Stimulated activated CD8-positive, alpha-beta memory T cell treated with anti-CD3 and anti-CD28 coated beads, Interleukin-12 subunit alpha, Interleukin-12 subunit beta, amount 100 ng/mL, for 24 hours (primary cell): ENCODE measurements around the gene LPCAT3.
A peak's percentile ranks its signal among the peaks of the same experiment; 100 is the strongest.

ENCODE experiments used
- DNase-seq: peaks from one replicate; pipeline ENCODE4 v3.0.0-alpha.2; 2020; ENCODE audit errors: extremely low read depth

The LPCAT3 gene

DNA sequence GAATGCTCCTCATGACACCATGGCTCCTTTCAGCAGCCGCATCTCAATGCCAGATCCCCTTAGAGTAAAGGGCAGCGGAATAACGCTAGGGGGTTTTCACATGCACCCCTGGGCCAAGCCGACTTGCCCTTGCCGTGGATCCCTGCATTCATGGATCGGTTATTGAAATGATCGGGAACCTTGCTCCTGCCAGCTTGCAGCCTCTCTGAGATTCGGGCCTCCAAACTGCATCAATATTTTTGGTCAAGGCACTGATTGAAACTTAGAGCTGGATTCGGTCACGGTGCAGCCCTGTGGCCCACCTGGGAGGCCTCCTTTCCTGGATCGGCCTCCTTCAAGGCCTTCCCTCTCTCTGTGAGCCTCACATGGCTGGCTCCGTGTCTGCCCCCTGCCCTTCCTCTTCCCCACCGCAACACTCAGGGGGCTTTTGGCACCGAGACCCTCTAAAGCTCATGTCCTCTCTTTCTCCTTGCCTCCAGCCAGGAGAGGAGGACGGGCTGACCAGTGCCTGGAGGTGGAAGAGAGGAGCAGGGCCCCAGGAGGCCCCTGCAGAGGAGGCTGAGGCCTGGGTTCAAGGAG is 65.3 kb downstream of the LPCAT3 start:
- DNase-seq: no peak

GRCh38 chr12:6952121-6952862 is 66.0 kb downstream of the LPCAT3 start:
- no peak for DNase-seq

DNA sequence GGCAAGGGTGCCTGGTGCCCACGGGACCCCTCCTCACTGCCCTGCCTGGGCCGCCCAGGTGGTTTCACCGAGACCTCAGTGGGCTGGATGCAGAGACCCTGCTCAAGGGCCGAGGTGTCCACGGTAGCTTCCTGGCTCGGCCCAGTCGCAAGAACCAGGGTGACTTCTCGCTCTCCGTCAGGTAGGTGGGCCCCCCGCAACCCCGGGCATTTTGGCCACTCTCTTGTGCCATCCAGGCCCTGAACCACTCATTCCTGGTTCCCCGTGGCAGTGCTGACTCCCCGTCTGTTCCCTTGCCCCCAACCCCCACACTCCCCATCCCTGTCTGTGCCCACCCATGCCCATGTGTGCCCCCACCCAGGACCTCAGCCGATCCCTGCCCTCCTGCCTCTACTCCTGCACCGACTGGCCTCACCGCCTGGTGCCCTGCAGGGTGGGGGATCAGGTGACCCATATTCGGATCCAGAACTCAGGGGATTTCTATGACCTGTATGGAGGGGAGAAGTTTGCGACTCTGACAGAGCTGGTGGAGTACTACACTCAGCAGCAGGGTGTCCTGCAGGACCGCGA is 66.6 kb downstream of the LPCAT3 start:
- DNase-seq: no peak

GRCh38 chr12:6950811-6951540 is 67.3 kb downstream of the LPCAT3 start, which contains the start of gene PTPN6:
PTPN6 (plus strand) TSS chr12:6951356; CDS start chr12:6951513, 157 bp downstream.
- DNase-seq: no peak

DNA sequence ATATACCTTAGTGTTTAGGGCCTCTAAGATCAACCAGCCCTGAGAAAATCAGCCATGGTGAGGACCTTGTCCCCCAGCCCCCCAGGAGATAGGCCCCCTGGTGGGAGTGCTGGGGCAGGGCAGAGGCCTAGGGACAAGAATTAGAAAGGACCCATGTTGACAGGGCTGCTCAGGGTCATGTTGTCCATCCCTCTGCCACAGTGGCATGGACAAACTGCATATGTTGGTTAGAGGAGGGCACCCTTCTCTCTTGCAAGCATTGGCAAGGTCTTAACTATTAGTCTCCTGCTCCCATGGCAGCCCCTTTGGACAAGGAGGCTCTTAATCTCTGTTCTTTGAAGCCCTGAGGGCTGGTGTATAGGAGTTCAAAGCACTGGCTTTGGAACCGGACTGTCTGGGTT is 67.9 kb downstream of the LPCAT3 start:
- no peak for DNase-seq

DNA sequence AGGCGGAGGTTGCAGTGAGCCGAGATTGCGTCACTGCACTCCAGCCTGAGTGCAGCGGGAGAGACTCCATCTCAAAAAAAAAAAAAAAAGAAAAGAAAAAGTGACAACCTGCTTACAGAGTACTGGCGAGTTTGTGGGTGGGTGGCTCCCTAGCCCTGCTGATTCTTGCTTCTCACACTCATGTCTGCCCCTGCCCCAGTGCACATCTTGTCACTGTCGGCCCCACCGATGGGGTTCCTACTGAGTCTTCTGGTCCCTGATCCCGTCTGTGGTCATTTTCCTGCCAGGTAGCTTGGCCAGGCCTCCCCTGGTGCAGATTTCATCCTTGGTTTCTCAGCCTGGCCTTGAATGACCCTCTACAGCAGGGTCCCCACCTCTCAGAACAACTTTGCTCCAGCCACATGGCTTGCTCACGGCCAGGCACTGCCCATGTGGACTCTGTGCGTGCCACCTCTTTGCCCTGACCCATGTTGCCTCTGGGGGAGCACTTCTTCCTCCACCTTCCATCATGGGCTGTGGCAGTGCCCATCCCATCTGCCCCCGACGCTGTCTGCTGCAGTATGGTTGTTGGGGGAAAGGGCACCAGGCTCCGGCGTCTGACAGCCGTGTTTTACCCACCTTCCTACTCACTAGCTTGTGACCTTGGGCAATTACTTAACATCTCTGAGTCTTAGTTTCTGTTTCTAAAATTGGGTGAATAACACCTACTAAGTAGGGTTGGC is 69.2 kb downstream of the LPCAT3 start:
- no peak for DNase-seq

GRCh38 chr12:6947615-6948014 is 70.7 kb downstream of the LPCAT3 start:
- DNase-seq: no peak

- no peak for DNase-seq
These were observed 71.3 kb downstream of the LPCAT3 start for GRCh38 chr12:6946920-6947374.

GRCh38 chr12:6946033-6946919 is 72.0 kb downstream of the LPCAT3 start:
- no peak for DNase-seq

- DNase-seq: no peak
These were observed 72.7 kb downstream of the LPCAT3 start for GRCh38 chr12:6945613-6946012.

GRCh38 chr12:6944381-6945186 is 73.7 kb downstream of the LPCAT3 start:
- DNase-seq: peak; percentile 74

- DNase-seq: no peak
These were observed 74.4 kb downstream of the LPCAT3 start, which contains the start of the genes C12orf57 and RNU7-1 for GRCh38 chr12:6943722-6944380. C12orf57 (plus strand) TSS chr12:6944022; CDS start chr12:6944122, 100 bp downstream. RNU7-1 (plus strand) TSS chr12:6943816.

- DNase-seq: no peak
These were observed 74.9 kb downstream of the LPCAT3 start for GRCh38 chr12:6943389-6943721.

GRCh38 chr12:6942331-6942665 is 76.0 kb downstream of the LPCAT3 start:
- no peak for DNase-seq

- no peak for DNase-seq
These were observed 76.5 kb downstream of the LPCAT3 start for GRCh38 chr12:6941782-6942181.

DNA sequence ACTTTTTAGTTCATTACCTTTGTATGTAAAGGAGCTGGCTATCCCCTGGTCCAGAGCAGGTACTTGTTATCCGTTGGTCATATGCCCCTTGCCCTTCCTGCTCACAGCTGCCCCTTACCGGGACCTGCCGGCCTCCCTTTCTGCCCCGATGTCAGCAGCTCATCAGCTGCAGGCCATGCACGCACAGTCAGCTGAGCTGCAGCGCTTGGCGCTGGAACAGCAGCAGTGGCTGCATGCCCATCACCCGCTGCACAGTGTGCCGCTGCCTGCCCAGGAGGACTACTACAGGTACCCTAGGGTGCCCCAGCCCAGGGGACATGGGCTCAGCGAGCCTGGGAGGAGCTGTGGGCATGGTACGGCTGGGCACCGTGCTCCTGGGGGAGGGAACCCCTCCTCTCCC is 77.0 kb downstream of the LPCAT3 start:
- DNase-seq: no peak

DNA sequence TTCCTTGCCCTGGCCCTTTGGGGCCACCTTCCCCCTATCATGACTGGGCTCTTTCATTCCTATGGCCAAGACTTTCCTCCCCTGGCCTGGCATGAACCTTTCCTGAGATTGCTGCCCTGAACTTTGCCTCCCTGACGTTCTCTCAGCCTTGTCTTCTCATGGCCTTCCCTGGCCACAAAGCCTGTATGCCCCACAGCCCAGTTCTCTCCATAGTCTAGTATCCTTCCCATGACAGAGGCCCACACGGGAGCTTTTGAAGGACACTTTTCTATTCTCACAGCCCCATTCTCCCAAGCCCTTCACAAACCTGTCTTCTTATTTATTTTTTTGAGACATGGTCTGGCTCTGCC is 79.1 kb downstream of the LPCAT3 start:
- DNase-seq: no peak

DNA sequence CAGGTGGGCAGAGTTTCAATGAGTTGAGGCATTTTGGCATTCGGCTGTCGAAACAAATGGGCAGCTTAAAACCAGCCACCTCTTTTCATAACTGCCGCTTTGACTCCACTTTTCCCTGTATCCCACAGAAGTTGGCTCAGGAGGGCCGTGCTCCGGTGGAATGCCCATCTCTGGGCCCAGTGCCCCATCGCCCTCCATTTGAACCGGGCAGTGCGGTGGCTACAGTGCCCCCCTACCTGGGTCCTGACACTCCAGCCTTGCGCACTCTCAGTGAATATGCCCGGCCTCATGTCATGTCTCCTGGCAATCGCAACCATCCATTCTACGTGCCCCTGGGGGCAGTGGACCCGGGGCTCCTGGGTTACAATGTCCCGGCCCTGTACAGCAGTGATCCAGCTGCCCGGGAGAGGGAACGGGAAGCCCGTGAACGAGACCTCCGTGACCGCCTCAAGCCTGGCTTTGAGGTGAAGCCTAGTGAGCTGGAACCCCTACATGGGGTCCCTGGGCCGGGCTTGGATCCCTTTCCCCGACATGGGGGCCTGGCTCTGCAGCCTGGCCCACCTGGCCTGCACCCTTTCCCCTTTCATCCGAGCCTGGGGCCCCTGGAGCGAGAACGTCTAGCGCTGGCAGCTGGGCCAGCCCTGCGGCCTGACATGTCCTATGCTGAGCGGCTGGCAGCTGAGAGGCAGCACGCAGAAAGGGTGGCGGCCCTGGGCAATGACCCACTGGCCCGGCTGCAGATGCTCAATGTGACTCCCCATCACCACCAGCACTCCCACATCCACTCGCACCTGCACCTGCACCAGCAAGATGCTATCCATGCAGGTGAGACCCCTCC is 79.7 kb downstream of the LPCAT3 start:
- no peak for DNase-seq
